BLaER1 (cell line): Measurements from ENCODE around the gene RAB8A.

Experiments
- H3K27ac ChIP-seq: shearing (Covaris generic); formaldehyde crosslinking; 2 replicates; pipeline ENCODE4 v1.8.1; 2022
- H3K27me3 ChIP-seq: shearing (Covaris generic); formaldehyde crosslinking; 2 replicates; pipeline ENCODE4 v1.8.1; 2022
- H3K36me3 ChIP-seq: shearing (Covaris generic); formaldehyde crosslinking; 2 replicates; pipeline ENCODE4 v1.8.1; 2022
- H3K4me1 ChIP-seq: shearing (Covaris generic); formaldehyde crosslinking; 2 replicates; pipeline ENCODE4 v1.8.1; 2022
- H3K4me2 ChIP-seq: shearing (Covaris generic); formaldehyde crosslinking; 2 replicates; pipeline ENCODE4 v1.8.1; 2022
- H3K4me3 ChIP-seq: shearing (Covaris generic); formaldehyde crosslinking; 2 replicates; pipeline ENCODE4 v1.8.1; 2022
- H3K9ac ChIP-seq: shearing (Covaris generic); formaldehyde crosslinking; 2 replicates; pipeline ENCODE4 v1.8.1; 2022
- H3K9me3 ChIP-seq: shearing (Covaris generic); formaldehyde crosslinking; 2 replicates; pipeline ENCODE4 v1.8.1; 2022
- H4K20me1 ChIP-seq: shearing (Covaris generic); formaldehyde crosslinking; 2 replicates; pipeline ENCODE4 v1.8.1; 2022
- Cebpa-rat ChIP-seq: shearing (Covaris generic); IDR thresholded peaks from 2 replicates; pipeline ENCODE4 v1.8.1; 2022

The RAB8A gene

GRCh38 chr19:16111160-16111908, at the start of gene RAB8A:
Gene RAB8A (plus strand): TSS chr19:16111889. CDS start chr19:16111902, 13 bp downstream.
- Histone ChIP-seq H3K27ac (peak within 1 kb of the TSS; percentile 94), H3K9me3 (no peaks in the 10 kb centered on the region)
- no peak for TF ChIP-seq Cebpa-rat

GRCh38 chr19:16061943-16062342, 49.7 kb upstream of the RAB8A start:
- H3K4me3 ChIP-seq = no peak overlapping the region
- no peaks in the 10 kb centered on the region for H4K20me1 ChIP-seq
- no peaks in the 10 kb centered on the region for H3K36me3 ChIP-seq
- H3K27ac ChIP-seq = no peak overlapping the region
- no peak for TF ChIP-seq Cebpa-rat
- H3K27me3 ChIP-seq = no peaks in the 10 kb centered on the region
- no peak overlapping the region for H3K4me2 ChIP-seq
- H3K9ac ChIP-seq = no peak overlapping the region
- H3K4me1 ChIP-seq = peaks cover 25% of the 10 kb centered on the region
- H3K9me3 ChIP-seq = peaks cover 20% of the 10 kb centered on the region

More at GRCh38 chr19:16111160-16111908, at the start of gene RAB8A:
- peaks cover 16% of the 10 kb centered on the region; the same call in 1 of the 2 replicates for H4K20me1 ChIP-seq
- H3K36me3 ChIP-seq = peaks cover 24% of the 10 kb centered on the region
- H3K27me3 ChIP-seq = no peaks in the 10 kb centered on the region
- H3K4me2 ChIP-seq = peak within 1 kb of the TSS; percentile 94
- H3K4me1 ChIP-seq = peaks cover 54% of the 10 kb centered on the region
- peak within 1 kb of the TSS; percentile 96 for H3K9ac ChIP-seq
- H3K4me3 ChIP-seq = peak within 1 kb of the TSS; percentile 97

DNA sequence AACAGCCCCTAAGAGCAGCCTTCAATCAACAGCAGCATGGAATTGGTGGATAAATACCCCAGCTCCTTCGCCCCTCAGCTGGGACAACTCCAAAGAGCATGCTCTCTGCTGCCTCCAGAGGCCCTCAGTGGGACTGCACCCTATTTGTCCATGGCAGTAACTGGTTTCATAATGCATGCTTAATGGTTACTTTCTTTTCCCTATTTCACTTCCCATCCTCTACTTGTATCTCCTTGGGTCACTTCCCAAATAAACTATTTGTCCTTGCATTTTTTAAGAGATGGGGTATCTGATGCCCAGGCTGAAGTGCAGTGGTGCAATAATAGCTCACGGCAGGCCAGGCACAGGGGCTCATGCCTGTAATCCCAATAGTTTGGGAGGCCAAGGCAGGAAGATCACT, 48.9 kb upstream of the RAB8A start:
- Histone ChIP-seq H3K27me3 (no peaks in the 10 kb centered on the region), H3K9ac (no peak overlapping the region), H3K4me3 (no peak overlapping the region), H3K9me3 (peaks cover 11% of the 10 kb centered on the region), H3K27ac (no peak overlapping the region), H3K36me3 (no peaks in the 10 kb centered on the region), H3K4me2 (no peak overlapping the region), H4K20me1 (no peaks in the 10 kb centered on the region), H3K4me1 (peaks cover 29% of the 10 kb centered on the region)
- no peak for TF ChIP-seq Cebpa-rat

DNA sequence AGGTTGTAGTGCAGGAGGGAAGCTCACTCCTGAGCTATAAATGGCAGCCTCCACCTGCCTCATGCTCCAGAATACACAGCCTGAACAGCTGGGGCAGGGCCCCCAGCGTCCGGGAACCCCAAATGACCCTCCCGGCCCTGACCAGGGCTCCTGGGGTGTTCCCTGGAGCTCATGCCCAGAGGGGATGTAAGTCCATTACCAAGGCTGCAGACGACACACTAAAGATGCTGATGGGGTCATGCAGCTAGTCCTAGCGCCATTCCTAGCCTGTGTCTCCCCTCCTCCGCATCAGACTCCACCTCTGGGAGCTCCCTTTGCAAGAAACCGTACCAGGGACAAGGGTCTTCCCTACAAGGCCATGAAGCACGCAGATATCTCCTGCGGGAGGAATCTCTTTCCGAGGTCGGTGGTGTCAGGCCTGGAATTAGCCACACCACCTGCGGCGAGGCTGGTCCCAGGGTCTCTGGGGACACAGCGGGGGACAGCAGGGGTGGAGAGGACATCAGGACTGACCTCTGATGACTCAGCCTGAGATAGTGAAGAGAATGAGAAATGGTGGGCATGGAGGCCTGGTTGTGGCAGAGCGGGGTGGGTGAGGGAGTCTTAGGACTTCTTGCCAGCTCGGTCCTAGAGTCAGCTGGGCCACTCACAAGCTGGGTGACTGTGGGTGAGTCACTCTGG, 47.3 kb upstream of the RAB8A start:
- peak overlapping the region; percentile 9; the same call in 1 of the 2 replicates for H3K27ac ChIP-seq
- no peak for TF ChIP-seq Cebpa-rat
- H3K27me3 ChIP-seq = no peaks in the 10 kb centered on the region
- no peaks in the 10 kb centered on the region for H4K20me1 ChIP-seq
- no peak overlapping the region for H3K4me3 ChIP-seq
- H3K9ac ChIP-seq = 0 out of 2 replicates have a peak overlapping the region, but pooled peaks have one; percentile 10
- H3K9me3 ChIP-seq = peaks cover 10% of the 10 kb centered on the region; the same call in 1 of the 2 replicates
- H3K4me2 ChIP-seq = peak overlapping the region; percentile 12; the same call in 1 of the 2 replicates
- peaks cover 29% of the 10 kb centered on the region for H3K4me1 ChIP-seq
- H3K36me3 ChIP-seq = no peaks in the 10 kb centered on the region

- Histone ChIP-seq H3K27me3 (no peaks in the 10 kb centered on the region), H3K9me3 (no peaks in the 10 kb centered on the region), H3K4me1 (peaks cover 44% of the 10 kb centered on the region), H3K4me2 (no peak overlapping the region), H3K27ac (peak overlapping the region; percentile 30; the same call in 1 of the 2 replicates), H3K9ac (no peak overlapping the region), H4K20me1 (no peaks in the 10 kb centered on the region), H3K36me3 (no peaks in the 10 kb centered on the region), H3K4me3 (no peak overlapping the region)
- TF ChIP-seq Cebpa-rat = no peak
Measured at GRCh38 chr19:16066611-16067104, 45.0 kb upstream of the RAB8A start.

DNA sequence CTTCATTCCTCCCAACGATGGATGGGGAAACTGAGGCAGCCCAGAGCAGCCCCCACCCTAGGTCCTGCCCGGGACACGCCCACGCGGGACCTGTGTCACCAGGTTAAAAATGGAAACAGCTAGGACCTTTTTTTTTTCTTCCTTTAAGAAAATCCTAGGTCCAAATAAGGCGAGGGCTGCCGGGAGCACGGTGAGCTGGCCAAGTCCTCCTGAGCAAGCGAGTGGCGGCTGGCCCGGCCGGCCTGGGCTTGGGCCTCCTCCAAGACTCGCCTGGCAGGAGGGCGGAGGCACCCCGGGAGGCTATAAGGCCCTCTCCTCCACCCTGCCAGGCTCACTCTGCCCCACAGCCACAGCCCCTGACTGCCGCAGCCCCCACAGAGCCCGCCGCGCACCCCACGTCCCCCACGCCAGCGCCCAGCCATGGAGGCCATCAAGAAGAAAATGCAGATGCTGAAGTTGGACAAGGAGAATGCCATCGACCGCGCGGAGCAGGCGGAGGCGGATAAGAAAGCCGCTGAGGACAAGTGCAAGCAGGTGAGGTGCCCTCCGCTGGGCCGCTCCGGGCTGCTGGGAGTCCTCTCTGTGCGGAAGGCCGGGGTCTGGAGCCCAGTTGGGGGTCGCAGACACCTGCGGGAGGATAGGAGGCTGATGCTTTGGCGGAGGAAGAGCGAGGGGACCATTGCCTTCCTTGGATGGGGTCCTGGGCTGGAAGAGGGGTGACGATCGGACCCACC, 44.3 kb upstream of the RAB8A start:
- Histone ChIP-seq H3K4me1 (peaks cover 45% of the 10 kb centered on the region), H3K27me3 (no peaks in the 10 kb centered on the region), H3K9me3 (no peaks in the 10 kb centered on the region), H3K4me3 (no peak overlapping the region), H3K4me2 (no peak overlapping the region), H3K9ac (no peak overlapping the region), H3K27ac (peak overlapping the region; percentile 30; the same call in 1 of the 2 replicates), H3K36me3 (no peaks in the 10 kb centered on the region), H4K20me1 (no peaks in the 10 kb centered on the region)
- no peak for TF ChIP-seq Cebpa-rat

- Histone ChIP-seq H3K4me1 (peaks cover 57% of the 10 kb centered on the region), H3K9ac (no peak overlapping the region), H3K27me3 (no peaks in the 10 kb centered on the region), H3K4me3 (no peak overlapping the region), H3K36me3 (no peaks in the 10 kb centered on the region), H3K27ac (no peak overlapping the region), H4K20me1 (no peaks in the 10 kb centered on the region), H3K9me3 (no peaks in the 10 kb centered on the region), H3K4me2 (no peak overlapping the region)
- TF ChIP-seq Cebpa-rat = no peak
Measured at GRCh38 chr19:16068696-16069259, 42.9 kb upstream of the RAB8A start.

GRCh38 chr19:16069813-16070365, 41.8 kb upstream of the RAB8A start:
- Histone ChIP-seq H3K4me2 (peak overlapping the region; percentile 65), H3K9me3 (no peaks in the 10 kb centered on the region), H3K27me3 (no peaks in the 10 kb centered on the region), H3K27ac (peak overlapping the region; percentile 72), H3K4me3 (no peak overlapping the region), H4K20me1 (no peaks in the 10 kb centered on the region), H3K4me1 (peaks cover 59% of the 10 kb centered on the region), H3K9ac (peak overlapping the region; percentile 44), H3K36me3 (no peaks in the 10 kb centered on the region)
- TF ChIP-seq Cebpa-rat = no peak
